ENCODE measurements around the gene IL31RA. TPM values are rescaled to one million over a fixed set of nuclear protein-coding genes. Genes with fewer than 3 reads are reported as not detected.

The IL31RA gene
- total RNA-seq, 1 donor from 2014 or later = not detected

DNA sequence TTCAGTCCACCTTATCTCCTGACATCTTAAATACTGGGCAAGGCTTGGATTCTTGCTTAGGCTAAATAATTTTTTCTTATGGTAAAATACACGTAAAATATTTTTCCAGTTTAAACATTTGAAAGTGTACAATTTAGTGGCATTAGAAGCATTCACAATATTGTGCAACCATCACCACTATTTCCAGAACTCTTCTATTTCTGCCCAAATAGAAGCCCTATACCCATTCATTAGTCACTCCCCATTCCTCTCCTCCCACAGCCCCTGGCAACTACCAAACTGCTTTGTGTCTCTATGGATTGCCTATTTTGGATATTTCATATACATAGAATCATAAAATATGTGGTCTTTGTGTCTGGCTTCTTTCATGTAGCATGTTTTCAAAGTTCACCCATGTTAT is 57.6 kb downstream of the IL31RA start:
- DNase-seq (ENCODE audit: low spot score) = no peak
- Mint-ChIP-seq H3K27ac (no peak overlapping the region), H3K4me3 (ENCODE audit: low read depth) (no peak overlapping the region), H3K9me3 (no peaks in the 10 kb centered on the region), H3K4me1 (ENCODE audit: low read depth) (peaks cover 19% of the 10 kb centered on the region), H3K36me3 (ENCODE audit: low read depth) (no peaks in the 10 kb centered on the region), H3K27me3 (ENCODE audit: low read depth) (no peaks in the 10 kb centered on the region)
- intact Hi-C loops (cut with micrococcal nuclease) = no loop called here

DNA sequence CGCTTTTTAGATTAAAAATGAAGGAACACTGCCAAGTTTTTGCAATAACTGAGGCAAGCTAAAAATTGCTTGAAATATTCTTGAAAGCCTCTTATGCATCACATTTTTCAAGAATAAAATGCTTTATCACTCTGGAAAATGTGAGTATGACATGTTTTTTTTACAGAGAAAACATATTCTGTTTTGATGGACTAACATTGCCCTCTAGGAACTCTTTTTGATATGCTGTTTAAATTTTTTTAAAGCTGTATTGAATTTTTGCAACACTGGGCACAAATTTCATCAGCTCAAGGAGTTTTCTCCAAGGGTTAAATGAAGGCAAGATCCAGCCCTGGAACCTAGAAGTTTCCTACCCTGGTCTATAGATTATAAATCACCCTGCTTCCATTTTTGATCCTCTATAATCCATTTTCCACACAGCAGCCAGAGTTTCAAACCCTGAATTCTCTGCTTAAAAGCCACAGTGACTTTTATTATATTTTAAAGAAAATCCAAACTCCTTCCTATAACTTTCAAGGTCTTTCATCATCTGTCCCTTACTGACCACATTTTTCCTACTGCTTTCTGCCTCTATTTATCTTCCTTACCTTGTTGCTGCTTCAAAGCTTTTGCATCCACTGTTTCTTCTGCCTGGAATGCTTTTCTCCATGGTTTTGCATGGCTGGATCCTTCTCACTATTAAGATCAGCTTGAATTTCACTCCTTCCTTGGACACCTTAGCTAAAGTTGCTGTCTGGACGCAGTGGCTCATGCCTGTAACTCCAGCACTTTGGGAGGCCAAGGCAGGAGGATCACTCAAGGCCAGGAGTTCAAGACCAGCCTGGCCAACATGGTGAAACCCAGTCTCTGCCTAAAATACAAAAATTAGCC is 60.9 kb downstream of the IL31RA start:
- no peak overlapping the region for H3K4me3 Mint-ChIP-seq (ENCODE audit: low read depth)
- H3K27me3 Mint-ChIP-seq (ENCODE audit: low read depth) = no peaks in the 10 kb centered on the region
- no peaks in the 10 kb centered on the region for H3K36me3 Mint-ChIP-seq (ENCODE audit: low read depth)
- no peaks in the 10 kb centered on the region for H3K9me3 Mint-ChIP-seq
- DNase-seq (ENCODE audit: low spot score) = no peak
- intact Hi-C loops (cut with micrococcal nuclease) = no loop called here
- H3K4me1 Mint-ChIP-seq (ENCODE audit: low read depth) = peaks cover 6% of the 10 kb centered on the region
- no peak overlapping the region for H3K27ac Mint-ChIP-seq

DNA sequence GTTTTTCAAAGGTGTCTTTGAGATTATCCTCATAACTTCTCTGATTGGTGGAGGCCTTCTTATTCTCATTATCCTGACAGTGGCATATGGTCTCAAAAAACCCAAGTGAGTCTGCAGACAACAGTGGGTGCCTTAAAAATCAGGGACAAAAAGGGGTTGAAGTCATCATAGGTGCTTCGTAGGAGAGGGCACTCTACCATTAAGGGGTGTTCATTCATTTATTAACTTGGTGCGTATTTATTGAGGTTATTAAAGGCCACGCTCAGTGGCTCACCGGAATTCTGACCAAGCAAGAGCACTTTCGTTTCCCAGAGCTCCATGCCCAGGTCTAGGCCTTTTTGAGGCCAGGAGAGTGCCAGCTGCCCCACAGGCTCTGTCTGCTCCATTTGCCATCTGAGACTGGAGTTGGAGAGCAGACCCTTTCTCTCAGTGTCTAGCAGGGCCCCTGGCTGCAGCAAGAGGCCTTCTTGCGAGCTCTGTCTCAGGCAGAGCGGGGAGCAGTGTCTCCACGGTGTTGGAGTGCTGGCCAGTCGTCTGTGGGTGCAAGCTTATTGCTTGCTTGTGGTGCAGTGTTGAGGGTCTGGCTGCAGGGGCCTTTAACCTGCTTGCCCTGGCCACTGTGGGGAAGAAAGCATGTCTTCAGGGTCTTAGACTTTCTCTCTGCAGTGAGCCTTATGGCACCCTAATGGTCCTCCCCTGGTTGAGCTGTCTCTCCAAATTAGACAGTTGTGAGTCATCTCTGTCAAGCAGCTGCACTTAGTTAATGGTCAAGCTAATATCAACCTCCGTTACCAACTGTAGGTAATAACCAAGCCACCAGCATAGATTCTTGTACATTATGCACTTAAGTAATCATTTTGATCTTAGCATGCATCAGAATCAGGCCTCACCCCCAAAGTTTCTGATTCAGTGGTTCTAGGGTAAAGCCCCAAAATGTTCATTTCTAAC is 62.6 kb downstream of the IL31RA start:
- Mint-ChIP-seq H3K36me3 (ENCODE audit: low read depth) (no peaks in the 10 kb centered on the region), H3K4me1 (ENCODE audit: low read depth) (peaks cover 10% of the 10 kb centered on the region), H3K27me3 (ENCODE audit: low read depth) (no peaks in the 10 kb centered on the region), H3K27ac (no peak overlapping the region), H3K9me3 (no peaks in the 10 kb centered on the region), H3K4me3 (ENCODE audit: low read depth) (no peak overlapping the region)
- DNase-seq (ENCODE audit: low spot score) = no peak
- intact Hi-C loops (cut with micrococcal nuclease) = no loop called here

DNA sequence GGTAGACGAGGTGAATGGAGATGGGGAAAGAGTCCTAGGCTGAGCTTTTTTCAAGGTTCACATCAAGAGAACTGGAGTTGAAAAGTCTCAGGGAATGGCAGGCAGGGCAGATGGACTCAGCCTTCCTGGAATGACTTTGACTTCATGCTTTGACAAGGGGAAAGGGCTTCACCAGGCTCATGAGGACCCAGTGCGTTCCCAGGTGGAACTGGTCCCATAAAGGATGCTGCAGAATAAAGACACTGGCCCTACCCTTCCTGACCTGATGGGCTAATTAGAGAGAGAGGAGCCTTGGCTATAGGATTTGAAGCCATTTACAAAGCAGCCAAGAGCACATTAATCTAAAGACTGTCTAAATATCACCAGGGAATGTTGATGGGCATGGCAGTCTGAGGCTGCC is 63.8 kb downstream of the IL31RA start:
- Mint-ChIP-seq H3K4me3 (ENCODE audit: low read depth) (no peak overlapping the region), H3K27ac (no peak overlapping the region), H3K36me3 (ENCODE audit: low read depth) (no peaks in the 10 kb centered on the region), H3K4me1 (ENCODE audit: low read depth) (peaks cover 21% of the 10 kb centered on the region), H3K27me3 (ENCODE audit: low read depth) (no peaks in the 10 kb centered on the region), H3K9me3 (no peaks in the 10 kb centered on the region)
- intact Hi-C loops (cut with micrococcal nuclease) = loop anchor here (5.0 kb wide), 1 partner anchor 203 kb away; the partner anchor contains the start of gene SLC38A9
- no peak for DNase-seq (ENCODE audit: low spot score)

DNA sequence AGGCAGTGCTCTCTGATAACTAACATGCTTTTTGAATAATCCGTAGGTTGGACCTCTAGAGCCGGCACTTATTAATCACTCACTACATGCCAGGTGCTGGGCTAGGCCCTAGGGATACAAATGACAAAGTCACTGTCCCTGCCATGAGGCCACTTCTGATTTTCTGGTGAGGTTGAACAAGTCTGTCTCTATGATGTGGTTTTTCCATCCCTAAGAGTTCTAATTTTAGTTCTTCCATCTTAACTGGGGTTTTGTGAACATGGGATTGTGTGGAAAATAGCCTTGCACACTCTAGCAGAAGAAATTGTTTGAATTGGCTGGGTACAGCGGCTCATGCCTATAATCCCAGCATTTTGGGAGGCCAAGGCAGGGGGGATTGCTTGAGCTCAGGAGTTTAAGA is 64.6 kb downstream of the IL31RA start:
- Mint-ChIP-seq H3K27ac (no peak overlapping the region), H3K36me3 (ENCODE audit: low read depth) (no peaks in the 10 kb centered on the region), H3K27me3 (ENCODE audit: low read depth) (no peaks in the 10 kb centered on the region), H3K4me1 (ENCODE audit: low read depth) (peaks cover 29% of the 10 kb centered on the region), H3K4me3 (ENCODE audit: low read depth) (no peak overlapping the region), H3K9me3 (no peaks in the 10 kb centered on the region)
- intact Hi-C loops (cut with micrococcal nuclease) = loop anchor here (5.0 kb wide), 1 partner anchor 203 kb away; the partner anchor contains the start of gene SLC38A9
- DNase-seq (ENCODE audit: low spot score) = no peak

DNA sequence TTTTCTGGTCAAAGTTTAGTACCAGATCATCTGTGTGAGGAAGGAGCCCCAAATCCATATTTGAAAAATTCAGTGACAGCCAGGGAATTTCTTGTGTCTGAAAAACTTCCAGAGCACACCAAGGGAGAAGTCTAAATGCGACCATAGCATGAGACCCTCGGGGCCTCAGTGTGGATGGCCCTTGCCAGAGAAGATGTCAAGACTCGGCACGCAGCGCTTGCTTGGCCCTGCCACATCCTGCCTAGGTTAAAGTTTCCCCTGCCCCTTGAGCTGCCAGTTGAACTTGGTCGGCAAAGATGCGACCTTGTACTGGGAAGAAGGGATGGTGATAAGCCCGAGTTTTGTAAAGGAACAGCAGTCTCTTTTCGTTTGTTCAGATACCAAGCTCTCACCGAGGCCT is 65.8 kb downstream of the IL31RA start:
- Mint-ChIP-seq H3K27ac (no peak overlapping the region), H3K9me3 (no peaks in the 10 kb centered on the region), H3K36me3 (ENCODE audit: low read depth) (no peaks in the 10 kb centered on the region), H3K4me3 (ENCODE audit: low read depth) (no peak overlapping the region), H3K27me3 (ENCODE audit: low read depth) (no peaks in the 10 kb centered on the region), H3K4me1 (ENCODE audit: low read depth) (peaks cover 25% of the 10 kb centered on the region)
- DNase-seq (ENCODE audit: low spot score) = no peak
- intact Hi-C loops (cut with micrococcal nuclease) = loop anchor here (5.0 kb wide), 1 partner anchor 205 kb away; the partner anchor contains the start of gene SLC38A9

DNA sequence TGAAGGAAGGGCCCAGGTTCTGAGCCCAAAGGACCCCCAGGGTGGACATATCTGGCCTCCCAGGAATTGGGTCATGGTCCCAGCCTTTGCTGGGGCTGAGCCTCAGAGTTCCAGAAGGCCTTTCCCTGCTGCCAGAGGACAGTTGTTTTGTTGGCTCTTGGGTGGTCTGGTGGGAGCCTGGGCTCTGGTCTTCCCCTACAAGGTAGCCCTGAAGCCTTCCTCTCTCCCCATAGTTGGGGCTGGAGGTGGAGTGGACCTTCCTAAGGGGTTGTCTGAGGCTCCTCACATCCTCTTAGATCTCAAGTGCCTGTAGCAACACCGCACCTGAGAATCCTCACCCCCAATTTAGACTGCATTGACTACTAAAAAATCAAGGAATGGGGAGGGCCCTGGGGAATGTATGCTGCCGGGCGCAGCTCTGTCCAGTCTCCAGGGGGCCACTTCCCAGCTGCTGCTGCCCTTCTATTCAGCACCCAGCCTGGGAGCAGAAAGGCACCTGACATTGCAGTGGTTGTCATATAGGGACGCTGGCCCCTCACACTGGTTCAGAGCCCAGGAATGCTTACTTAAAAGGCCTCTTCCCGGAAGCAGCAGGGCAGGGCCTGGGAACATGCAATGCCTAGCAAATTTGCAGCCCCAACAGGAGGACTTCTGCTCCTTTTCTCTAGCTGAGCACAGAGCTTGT is 66.4 kb downstream of the IL31RA start:
- Mint-ChIP-seq H3K27me3 (ENCODE audit: low read depth) (no peaks in the 10 kb centered on the region), H3K27ac (no peak overlapping the region), H3K4me3 (ENCODE audit: low read depth) (no peak overlapping the region), H3K36me3 (ENCODE audit: low read depth) (no peaks in the 10 kb centered on the region), H3K4me1 (ENCODE audit: low read depth) (peaks cover 25% of the 10 kb centered on the region), H3K9me3 (no peaks in the 10 kb centered on the region)
- no peak for DNase-seq (ENCODE audit: low spot score)
- intact Hi-C loops (cut with micrococcal nuclease) = loop anchor here (5.0 kb wide), 1 partner anchor 205 kb away; the partner anchor contains the start of gene SLC38A9

DNA sequence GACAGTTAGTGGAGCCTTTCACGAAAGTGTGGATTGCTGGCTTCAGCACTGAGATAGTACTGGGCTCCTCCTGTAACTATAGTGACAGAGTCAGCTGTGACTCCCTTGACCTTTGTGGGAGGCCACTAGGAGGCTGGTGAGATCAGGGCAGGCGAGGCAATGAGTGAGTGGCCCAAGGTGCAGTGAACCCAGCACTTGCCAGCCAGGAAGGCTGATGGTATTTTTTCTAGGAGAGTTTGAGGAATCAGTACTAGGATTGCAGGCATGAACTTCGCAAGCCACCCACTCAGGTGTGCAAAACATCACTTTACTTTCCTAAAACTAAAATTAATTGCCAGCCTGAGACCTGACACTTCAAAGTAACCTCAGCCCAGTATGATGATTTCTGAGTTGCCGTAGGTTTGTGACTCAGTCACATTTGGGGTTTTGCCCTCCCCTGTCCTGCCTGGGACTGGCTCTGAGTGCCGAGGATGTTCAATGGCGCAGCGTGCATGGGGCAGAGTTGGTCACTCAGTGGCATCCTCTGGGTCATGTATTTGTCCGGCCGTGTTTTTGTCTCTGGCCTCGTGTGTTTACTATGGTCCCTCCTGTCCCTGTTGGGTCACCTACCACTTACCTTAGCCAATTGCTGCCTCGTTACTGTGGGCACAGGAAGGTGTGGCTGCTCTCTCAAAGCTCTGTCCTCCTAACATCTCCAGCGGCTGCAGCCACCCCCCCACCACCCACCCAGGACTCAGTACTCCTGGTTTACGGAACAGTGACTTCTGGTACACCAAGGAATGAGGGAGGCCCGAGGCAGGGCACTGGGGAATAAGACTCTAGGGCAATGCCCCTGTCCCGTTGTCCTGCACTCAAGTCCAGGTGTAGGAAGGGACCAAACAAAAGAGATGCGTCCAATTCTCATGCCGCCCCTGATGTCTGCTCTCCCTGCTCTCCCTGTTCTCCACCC is 67.2 kb downstream of the IL31RA start:
- no peak overlapping the region for H3K27ac Mint-ChIP-seq
- no peak overlapping the region for H3K4me3 Mint-ChIP-seq (ENCODE audit: low read depth)
- intact Hi-C loops (cut with micrococcal nuclease) = loop anchor here (5.0 kb wide), 1 partner anchor 206 kb away; the partner anchor contains the start of gene SLC38A9
- H3K4me1 Mint-ChIP-seq (ENCODE audit: low read depth) = peaks cover 31% of the 10 kb centered on the region
- H3K36me3 Mint-ChIP-seq (ENCODE audit: low read depth) = no peaks in the 10 kb centered on the region
- no peaks in the 10 kb centered on the region for H3K9me3 Mint-ChIP-seq
- DNase-seq (ENCODE audit: low spot score) = no peak
- no peaks in the 10 kb centered on the region for H3K27me3 Mint-ChIP-seq (ENCODE audit: low read depth)

DNA sequence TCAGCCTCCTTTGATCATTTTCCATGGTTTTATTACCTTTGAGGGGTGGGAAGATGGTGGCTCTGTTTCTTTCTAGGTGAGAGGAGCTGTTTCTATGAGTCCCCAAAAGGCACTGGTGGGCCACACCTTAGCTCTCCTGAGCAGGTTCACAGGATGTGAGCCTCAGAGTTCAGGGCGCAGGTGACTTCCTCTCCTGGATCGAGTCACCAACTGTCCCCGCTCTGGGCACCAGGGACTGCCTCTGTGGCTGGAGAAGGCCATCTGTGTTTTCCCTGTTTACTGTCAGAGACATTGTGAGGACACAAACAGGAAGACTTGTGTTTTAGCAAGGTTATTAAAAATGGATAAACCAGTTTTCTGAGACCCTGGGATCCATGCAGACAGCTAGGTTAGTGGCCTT is 68.5 kb downstream of the IL31RA start:
- H3K27me3 Mint-ChIP-seq (ENCODE audit: low read depth) = no peaks in the 10 kb centered on the region
- no peaks in the 10 kb centered on the region for H3K36me3 Mint-ChIP-seq (ENCODE audit: low read depth)
- H3K9me3 Mint-ChIP-seq = no peaks in the 10 kb centered on the region
- intact Hi-C loops (cut with micrococcal nuclease) = loop anchor here (5.0 kb wide), 1 partner anchor 207 kb away; the partner anchor contains the start of gene SLC38A9
- H3K4me3 Mint-ChIP-seq (ENCODE audit: low read depth) = no peak overlapping the region
- DNase-seq (ENCODE audit: low spot score) = no peak
- H3K27ac Mint-ChIP-seq = no peak overlapping the region
- peaks cover 36% of the 10 kb centered on the region for H3K4me1 Mint-ChIP-seq (ENCODE audit: low read depth)

DNA sequence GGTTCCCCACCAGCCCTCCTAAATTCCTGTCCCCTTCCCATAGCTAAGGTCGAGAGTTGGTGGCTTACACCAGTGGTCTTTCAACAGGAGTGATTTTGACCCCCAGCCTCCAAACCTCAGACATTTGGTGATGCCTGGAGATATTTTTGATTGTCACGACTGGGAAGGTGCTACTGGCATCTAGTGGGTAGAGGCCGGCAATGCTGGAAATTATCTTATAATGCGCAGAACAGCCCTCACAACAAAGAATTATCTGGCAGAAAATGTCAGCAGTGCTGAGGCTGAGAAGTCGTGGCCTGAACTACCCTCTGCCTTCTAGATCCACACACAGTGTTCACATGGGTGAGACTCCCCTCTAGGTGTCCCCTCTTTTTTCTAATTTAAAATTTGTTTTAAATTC is 69.6 kb downstream of the IL31RA start:
- no peak for DNase-seq (ENCODE audit: low spot score)
- no peak overlapping the region for H3K27ac Mint-ChIP-seq
- H3K36me3 Mint-ChIP-seq (ENCODE audit: low read depth) = no peaks in the 10 kb centered on the region
- H3K4me3 Mint-ChIP-seq (ENCODE audit: low read depth) = no peak overlapping the region
- no peaks in the 10 kb centered on the region for H3K27me3 Mint-ChIP-seq (ENCODE audit: low read depth)
- H3K4me1 Mint-ChIP-seq (ENCODE audit: low read depth) = peaks cover 36% of the 10 kb centered on the region
- no peaks in the 10 kb centered on the region for H3K9me3 Mint-ChIP-seq
- intact Hi-C loops (cut with micrococcal nuclease) = no loop called here

DNA sequence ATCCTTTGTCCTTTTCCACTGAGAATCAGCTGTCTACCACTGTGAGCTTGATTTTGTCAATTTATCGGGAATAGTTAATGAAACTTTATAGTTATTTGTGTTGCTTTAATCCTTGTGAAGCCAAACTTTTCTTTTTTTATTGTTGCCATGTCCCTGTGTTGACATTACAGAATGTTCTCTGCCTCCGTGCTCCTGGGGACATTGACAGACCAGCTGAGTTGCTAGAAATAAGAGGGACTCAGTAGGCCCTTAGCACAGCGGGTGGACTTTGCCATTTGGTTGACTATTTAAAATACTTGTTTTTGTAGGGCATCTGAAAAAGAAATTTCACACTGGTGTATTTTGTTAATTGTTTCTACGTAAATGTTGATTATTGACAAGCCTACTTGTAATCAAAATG is 70.5 kb downstream of the IL31RA start:
- H3K4me1 Mint-ChIP-seq (ENCODE audit: low read depth) = peaks cover 36% of the 10 kb centered on the region
- H3K4me3 Mint-ChIP-seq (ENCODE audit: low read depth) = no peak overlapping the region
- intact Hi-C loops (cut with micrococcal nuclease) = no loop called here
- no peaks in the 10 kb centered on the region for H3K27me3 Mint-ChIP-seq (ENCODE audit: low read depth)
- no peaks in the 10 kb centered on the region for H3K9me3 Mint-ChIP-seq
- DNase-seq (ENCODE audit: low spot score) = no peak
- no peak overlapping the region for H3K27ac Mint-ChIP-seq
- H3K36me3 Mint-ChIP-seq (ENCODE audit: low read depth) = no peaks in the 10 kb centered on the region
